GM06990 (cell line): ENCODE data around the gene CDK5RAP2.

Experiments
- DNase-seq: peaks from one replicate; pipeline ENCODE4 v3.0.0-alpha.2; 2011; ENCODE audit not compliant: insufficient read length; ENCODE audit errors: extremely low read depth
- H3K27me3 ChIP-seq: replicated peaks from 2 replicates; pipeline ENCODE4 v1.6.0; 2011; ENCODE audit warnings: low read length; ENCODE audit not compliant: control insufficient read depth, insufficient read depth
- H3K36me3 ChIP-seq: 2 replicates; pipeline ENCODE4 v1.5.1; 2011; ENCODE audit warnings: low read length; ENCODE audit not compliant: control insufficient read depth, insufficient read depth
- H3K4me3 ChIP-seq: replicated peaks from 2 replicates; pipeline ENCODE4 v1.5.1; 2011; ENCODE audit warnings: low read depth, mild to moderate bottlenecking, control low read depth, low read length
- CTCF ChIP-seq: IDR thresholded peaks from 2 replicates; pipeline ENCODE4 v1.5.1; 2011; ENCODE audit warnings: low read length, control low read depth, mild to moderate bottlenecking, inconsistent platforms; ENCODE audit not compliant: insufficient read depth, poor library complexity, severe bottlenecking

CDK5RAP2 gene

DNA sequence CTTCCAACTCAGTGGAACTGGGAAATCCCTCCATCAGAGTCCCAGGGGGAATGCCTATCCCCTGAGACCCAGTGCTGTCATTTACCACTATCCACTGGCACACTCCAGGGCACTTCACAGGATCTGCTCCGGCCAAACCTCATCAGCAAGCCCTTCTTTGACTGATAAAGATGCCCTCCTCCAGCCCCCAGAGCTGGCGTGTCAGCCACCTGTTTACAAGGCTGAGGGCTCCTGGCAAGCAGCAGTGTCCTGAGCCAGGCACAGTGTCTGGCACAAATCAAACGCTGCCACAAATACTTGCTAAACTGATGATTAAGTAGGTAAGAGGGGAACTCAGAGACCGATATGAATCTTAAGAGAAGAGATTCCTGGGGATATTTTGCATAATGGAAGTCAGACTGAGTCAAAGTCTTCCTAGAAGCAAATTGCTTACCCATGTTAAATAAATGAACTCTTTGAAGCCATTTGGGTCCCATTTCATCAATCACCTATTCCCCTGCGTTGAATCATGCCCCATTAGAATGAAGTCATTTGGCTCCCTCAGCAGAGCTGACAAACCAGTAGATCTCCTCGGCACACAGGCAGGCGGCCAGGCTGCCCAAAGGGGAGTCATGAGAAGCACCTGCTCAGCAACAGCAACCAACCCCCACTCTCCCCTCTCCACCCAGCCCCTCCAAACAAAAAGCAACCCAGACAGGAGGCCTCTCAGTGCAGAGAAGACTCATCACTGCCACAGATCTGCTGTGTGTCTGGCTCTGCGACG is 97.4 kb downstream of the CDK5RAP2 start:
- Histone ChIP-seq H3K4me3 (no peak overlapping the region), H3K36me3 (peaks cover 6% of the 10 kb centered on the region), H3K27me3 (no peaks in the 10 kb centered on the region)
- no peak for TF ChIP-seq CTCF
- DNase-seq = no peak

DNA sequence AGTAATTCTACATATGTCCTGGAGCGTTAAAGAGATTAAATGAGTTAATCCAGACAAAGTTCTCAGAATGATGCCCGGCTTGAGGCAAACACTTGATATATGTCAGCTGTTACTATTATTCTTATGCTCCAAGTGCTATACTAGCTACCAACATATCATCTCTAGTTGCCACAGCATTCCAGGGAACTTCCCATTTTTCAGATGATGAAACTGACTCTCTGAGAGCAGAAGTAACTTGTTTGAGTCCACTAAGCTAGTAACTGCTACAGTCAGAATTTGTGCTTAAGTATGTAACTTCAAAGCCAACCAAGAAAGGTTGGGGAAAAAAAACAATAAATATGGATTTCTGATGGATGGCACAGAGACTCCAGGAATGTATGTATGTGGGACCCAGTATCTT is 98.1 kb downstream of the CDK5RAP2 start:
- Histone ChIP-seq H3K36me3 (peaks cover 6% of the 10 kb centered on the region), H3K4me3 (no peak overlapping the region), H3K27me3 (no peaks in the 10 kb centered on the region)
- DNase-seq = no peak
- no peak for TF ChIP-seq CTCF

- TF ChIP-seq CTCF = no peak
- H3K36me3 ChIP-seq = peaks cover 6% of the 10 kb centered on the region
- no peak overlapping the region for H3K4me3 ChIP-seq
- no peak for DNase-seq
- H3K27me3 ChIP-seq = no peaks in the 10 kb centered on the region
Measured at GRCh38 chr9:120481248-120481647, 98.7 kb downstream of the CDK5RAP2 start.

GRCh38 chr9:120480707-120481106 is 99.3 kb downstream of the CDK5RAP2 start:
- Histone ChIP-seq H3K27me3 (no peaks in the 10 kb centered on the region), H3K4me3 (no peak overlapping the region), H3K36me3 (peaks cover 2% of the 10 kb centered on the region)
- no peak for TF ChIP-seq CTCF
- DNase-seq = no peak

- no peak overlapping the region for H3K4me3 ChIP-seq
Measured at GRCh38 chr9:120478208-120478607, 101.8 kb downstream of the CDK5RAP2 start.

More at GRCh38 chr9:120478208-120478607, 101.8 kb downstream of the CDK5RAP2 start:
- no peak for TF ChIP-seq CTCF
- H3K36me3 ChIP-seq = peaks cover 4% of the 10 kb centered on the region
- no peak for DNase-seq
- H3K27me3 ChIP-seq = no peaks in the 10 kb centered on the region
